Activated naive CD4-positive, alpha-beta T cell treated with anti-CD3 and anti-CD28 coated beads for 36 hours (primary cell): Measurements from ENCODE around the gene L3HYPDH. TPM values are rescaled to one million over a fixed set of nuclear protein-coding genes. Genes with fewer than 3 reads are reported as not detected.
"Not testable (repeated sequence)": the region's sequence is repeated elsewhere in the genome, so short reads cannot be mapped to it uniquely, and the experiment has no call there.

Experiments used
- CTCF ChIA-PET: fragments of 350-600 bp; sonication (Branson Sonifier 250); formaldehyde crosslinking; loops from one replicate; lab custom pipeline; 2021; ENCODE audit warnings: antibody characterized with exemption; lab: Charles Lee
- DNase-seq: peaks from one replicate; pipeline ENCODE4 v3.0.0-alpha.2; 2020
- H3K27ac Mint-ChIP-seq: one replicate; pipeline ENCODE4 v1.8.0; 2021; ENCODE audit warnings: mild to moderate bottlenecking, mixed read lengths
- H3K27me3 Mint-ChIP-seq: one replicate; pipeline ENCODE4 v1.8.0; 2021; ENCODE audit warnings: low read depth, mixed read lengths
- H3K36me3 Mint-ChIP-seq: one replicate; pipeline ENCODE4 v1.8.0; 2021; ENCODE audit warnings: low read depth, mixed read lengths
- H3K4me1 Mint-ChIP-seq: one replicate; pipeline ENCODE4 v1.8.0; 2021; ENCODE audit warnings: low read depth, mixed read lengths
- H3K4me3 Mint-ChIP-seq: one replicate; pipeline ENCODE4 v1.8.0; 2021; ENCODE audit warnings: mild to moderate bottlenecking, moderate library complexity, mixed read lengths
- H3K9me3 Mint-ChIP-seq: one replicate; pipeline ENCODE4 v1.8.0; 2021; ENCODE audit warnings: mixed read lengths
- intact Hi-C: fragments of 100-400 bp; cut with micrococcal nuclease; formaldehyde crosslinking; loops from one replicate; pipeline ENCODE4 v1.15.1; 2023
- total RNA-seq, 2 experiments: library from RNA; stranded (reverse); gene quantifications; one replicate each; pipeline ENCODE4 v1.2.3, GENCODE V29; 2021

L3HYPDH gene
- total RNA-seq, 2 experiments from 2014 or later, result 7.0 to 7.6 TPM

- no peaks in the 10 kb centered on the region for H3K27me3 Mint-ChIP-seq
- no peaks in the 10 kb centered on the region for H3K9me3 Mint-ChIP-seq
- DNase-seq, result no peak
- H3K4me3 Mint-ChIP-seq, result no peak overlapping the region
- CTCF ChIA-PET, result interaction anchor here (1.2 kb wide), 1 partner anchor 10 kb away, joined by 4 read pairs; no protein-coding TSS in a partner anchor
- H3K36me3 Mint-ChIP-seq, result peaks cover 4% of the 10 kb centered on the region
- H3K27ac Mint-ChIP-seq, result no peak overlapping the region
- no peaks in the 10 kb centered on the region for H3K4me1 Mint-ChIP-seq
- intact Hi-C loops, result no loop called here
Measured at GRCh38 chr14:59450716-59451115, 33.5 kb downstream of the L3HYPDH start.

- not testable (repeated sequence) for H3K4me1 Mint-ChIP-seq, H3K27me3 Mint-ChIP-seq, H3K36me3 Mint-ChIP-seq, H3K9me3 Mint-ChIP-seq, H3K27ac Mint-ChIP-seq, DNase-seq, H3K4me3 Mint-ChIP-seq
- intact Hi-C loops, result loop anchor here (10.0 kb wide), 1 partner anchor 944 kb away; no protein-coding TSS in a partner anchor
- CTCF ChIA-PET, result interaction anchor here (0.6 to 0.7 kb wide), 2 partner anchors 92 to 1438 kb away, joined by 3 read pairs; no protein-coding TSS in a partner anchor
Measured at GRCh38 chr14:59448673-59449072, 35.5 kb downstream of the L3HYPDH start.

DNA sequence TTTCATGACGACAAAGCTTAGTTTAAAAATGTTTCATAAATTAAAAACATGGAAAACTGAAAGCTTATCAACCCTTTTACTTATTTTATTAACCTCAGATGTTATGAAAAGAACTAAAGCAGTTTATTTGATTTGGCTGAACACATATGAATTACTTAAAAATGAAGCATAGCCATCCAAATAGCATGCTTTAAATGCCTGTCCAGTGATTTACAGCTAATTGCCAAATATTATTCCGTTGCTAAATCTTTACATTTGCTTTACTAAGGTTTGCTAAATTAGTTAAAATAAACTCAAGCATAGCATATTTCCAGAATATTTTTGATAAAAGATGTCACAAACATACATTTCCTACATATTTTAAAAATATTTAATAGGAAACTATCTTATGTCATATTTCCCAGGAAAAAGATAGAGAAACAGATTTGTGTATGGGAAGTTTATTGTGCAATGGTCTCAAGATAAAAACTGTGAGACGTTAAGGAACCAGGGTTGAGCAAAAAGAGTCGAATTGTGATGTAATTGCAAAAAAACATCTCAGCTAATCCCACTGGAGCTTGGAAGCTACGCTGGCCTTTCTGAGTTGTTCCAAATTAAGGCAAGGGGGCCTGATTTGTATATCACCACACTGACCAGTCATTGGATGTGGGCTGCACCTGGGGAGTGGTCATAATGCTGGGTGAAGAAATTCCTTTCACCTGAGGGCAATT, 44.8 kb downstream of the L3HYPDH start:
- H3K4me3 Mint-ChIP-seq, result no peak overlapping the region
- CTCF ChIA-PET, result interaction anchor here (1.8 kb wide), 1 partner anchor 315 kb away, joined by 4 read pairs; no protein-coding TSS in a partner anchor
- no peaks in the 10 kb centered on the region for H3K4me1 Mint-ChIP-seq
- DNase-seq, result no peak
- no peaks in the 10 kb centered on the region for H3K9me3 Mint-ChIP-seq
- H3K36me3 Mint-ChIP-seq, result no peaks in the 10 kb centered on the region
- intact Hi-C loops, result no loop called here
- H3K27me3 Mint-ChIP-seq, result peaks cover 3% of the 10 kb centered on the region
- no peak overlapping the region for H3K27ac Mint-ChIP-seq

DNA sequence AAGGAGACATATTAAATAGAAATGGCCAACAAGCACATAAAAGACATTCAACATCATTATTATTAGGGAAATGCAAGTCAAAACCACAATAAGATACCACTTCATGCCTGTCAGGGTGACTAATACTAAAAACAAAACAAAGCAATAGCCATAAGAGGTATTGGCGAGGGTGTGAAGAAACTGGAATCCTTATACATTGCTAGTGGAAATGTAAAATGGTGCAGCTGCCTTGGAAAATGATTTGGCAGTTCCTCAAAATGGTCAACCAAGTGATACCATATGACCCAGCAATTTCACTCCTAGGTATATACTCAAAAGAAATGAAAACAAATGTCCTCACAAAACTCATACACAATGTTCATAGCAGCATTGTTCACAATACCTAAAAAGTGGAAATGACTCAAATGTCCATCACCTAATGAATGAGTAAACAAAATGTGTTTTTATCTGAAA, 46.0 kb downstream of the L3HYPDH start:
- Mint-ChIP-seq H3K27ac (no peak overlapping the region), H3K4me1 (no peaks in the 10 kb centered on the region), H3K4me3 (no peak overlapping the region), H3K36me3 (no peaks in the 10 kb centered on the region), H3K27me3 (peaks cover 3% of the 10 kb centered on the region), H3K9me3 (no peaks in the 10 kb centered on the region)
- intact Hi-C loops, result no loop called here
- no peak for DNase-seq
- CTCF ChIA-PET, result no interaction called here

DNA sequence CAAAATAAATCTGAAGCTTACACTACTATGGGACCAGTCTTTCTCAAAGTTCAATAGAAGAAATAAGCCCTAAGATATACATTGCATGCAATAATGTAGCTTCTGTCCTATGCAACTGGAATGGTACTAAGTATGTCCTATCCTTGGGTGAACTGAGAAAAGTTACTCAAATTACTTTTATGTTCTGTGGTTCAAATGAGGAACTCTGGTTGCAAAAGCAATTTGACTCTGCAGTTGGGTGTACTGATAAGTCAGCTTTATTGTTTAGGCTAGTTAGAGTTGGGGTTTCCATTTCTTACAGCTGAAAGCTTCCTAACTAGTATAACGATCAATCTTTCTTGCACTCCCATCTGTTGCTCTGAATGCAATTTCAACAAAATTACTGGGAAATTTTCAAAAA, 48.2 kb downstream of the L3HYPDH start:
- H3K36me3 Mint-ChIP-seq, result no peaks in the 10 kb centered on the region
- H3K27ac Mint-ChIP-seq, result no peak overlapping the region
- CTCF ChIA-PET, result no interaction called here
- no peaks in the 10 kb centered on the region for H3K27me3 Mint-ChIP-seq
- H3K4me1 Mint-ChIP-seq, result no peaks in the 10 kb centered on the region
- intact Hi-C loops, result no loop called here
- no peak overlapping the region for H3K4me3 Mint-ChIP-seq
- DNase-seq, result no peak
- no peaks in the 10 kb centered on the region for H3K9me3 Mint-ChIP-seq

GRCh38 chr14:59435101-59435500, 49.1 kb downstream of the L3HYPDH start:
- intact Hi-C loops, result no loop called here
- Mint-ChIP-seq H3K4me1 (no peaks in the 10 kb centered on the region), H3K36me3 (no peaks in the 10 kb centered on the region), H3K27ac (no peak overlapping the region), H3K9me3 (no peaks in the 10 kb centered on the region), H3K27me3 (no peaks in the 10 kb centered on the region), H3K4me3 (no peak overlapping the region)
- CTCF ChIA-PET, result no interaction called here
- no peak for DNase-seq

- H3K4me3 Mint-ChIP-seq, result no peak overlapping the region
- no peaks in the 10 kb centered on the region for H3K36me3 Mint-ChIP-seq
- CTCF ChIA-PET, result interaction anchor here (1.5 kb wide), 1 partner anchor 14 kb away, joined by 5 read pairs; no protein-coding TSS in a partner anchor
- H3K4me1 Mint-ChIP-seq, result no peaks in the 10 kb centered on the region
- no peaks in the 10 kb centered on the region for H3K9me3 Mint-ChIP-seq
- no peak overlapping the region for H3K27ac Mint-ChIP-seq
- H3K27me3 Mint-ChIP-seq, result peaks cover 2% of the 10 kb centered on the region
- DNase-seq, result no peak
- intact Hi-C loops, result no loop called here
Measured at GRCh38 chr14:59429790-59430189, 54.4 kb downstream of the L3HYPDH start.

DNA sequence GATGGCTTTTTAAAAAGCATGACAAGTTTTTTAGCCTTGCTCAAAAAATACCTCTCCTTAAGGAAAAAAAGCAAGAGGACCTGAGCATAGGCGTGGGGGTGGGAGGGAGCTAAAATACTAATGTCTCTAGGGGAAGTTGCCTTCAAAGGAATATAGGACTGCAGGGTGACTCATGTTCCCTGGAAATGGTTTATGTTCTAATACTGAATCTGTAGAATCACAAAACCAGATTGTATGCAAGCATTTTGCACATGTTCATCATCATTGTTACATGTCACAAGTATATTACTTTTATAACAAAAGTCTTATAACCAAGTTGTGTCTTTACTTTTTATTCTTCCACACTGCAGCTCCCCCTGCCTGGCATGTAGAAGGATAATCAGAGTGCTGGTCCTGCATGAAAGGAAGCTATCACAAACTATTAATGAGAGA, 55.6 kb downstream of the L3HYPDH start:
- Mint-ChIP-seq H3K9me3 (no peaks in the 10 kb centered on the region), H3K36me3 (no peaks in the 10 kb centered on the region), H3K27ac (no peak overlapping the region), H3K4me1 (no peaks in the 10 kb centered on the region), H3K4me3 (no peak overlapping the region), H3K27me3 (peaks cover 5% of the 10 kb centered on the region)
- intact Hi-C loops, result no loop called here
- no peak for DNase-seq
- CTCF ChIA-PET, result interaction anchor here (0.5 to 1.5 kb wide), 3 partner anchors 9 to 141 kb away, joined by 3 to 5 read pairs (median 4); no protein-coding TSS in a partner anchor

DNA sequence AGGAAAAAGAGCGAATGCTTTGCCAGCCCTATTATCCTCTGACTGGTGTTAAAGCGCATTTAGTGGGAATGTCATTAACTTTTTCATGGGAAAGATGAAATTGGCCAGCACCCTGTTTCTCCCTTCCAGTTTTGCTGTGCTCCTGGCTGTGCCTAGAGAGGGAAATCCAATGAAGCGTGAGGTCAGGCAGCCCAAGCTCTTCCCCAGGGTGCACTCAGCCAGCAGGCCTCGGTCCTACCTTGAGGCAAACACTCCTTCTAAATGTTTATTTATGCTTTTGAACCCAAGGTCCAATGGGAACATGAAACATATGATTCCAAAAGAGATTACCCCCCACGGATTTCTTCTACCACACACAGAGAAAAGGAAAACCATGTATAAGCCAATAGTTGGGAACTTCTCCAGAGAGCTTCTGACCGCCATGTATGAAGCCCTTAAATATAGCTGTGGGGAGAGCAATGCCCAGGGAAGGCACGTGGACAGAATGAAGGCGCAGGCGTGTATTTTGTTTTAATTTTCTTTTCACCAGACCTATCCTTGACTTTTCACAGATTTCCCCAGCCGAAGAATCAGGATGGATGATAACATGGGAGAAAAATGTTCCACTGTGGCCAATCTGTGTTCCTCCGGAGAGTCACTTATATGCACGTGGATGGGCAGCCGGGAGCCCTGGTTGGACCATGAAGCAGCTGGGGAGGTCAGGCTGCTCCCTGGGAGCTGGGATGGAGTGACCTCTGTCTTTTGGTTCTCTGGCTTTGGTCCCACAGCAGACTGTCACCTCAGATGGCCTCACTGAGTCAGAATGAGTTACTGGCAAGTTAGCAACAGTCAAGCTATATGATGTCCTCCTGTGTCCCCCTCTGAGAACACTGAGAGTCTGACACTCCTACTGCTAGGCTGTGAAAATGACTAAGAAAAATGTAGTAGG, 56.3 kb downstream of the L3HYPDH start:
- CTCF ChIA-PET, result no interaction called here
- Mint-ChIP-seq H3K4me1 (no peaks in the 10 kb centered on the region), H3K36me3 (no peaks in the 10 kb centered on the region), H3K27me3 (peaks cover 5% of the 10 kb centered on the region), H3K9me3 (no peaks in the 10 kb centered on the region), H3K27ac (no peak overlapping the region), H3K4me3 (no peak overlapping the region)
- intact Hi-C loops, result no loop called here
- no peak for DNase-seq

GRCh38 chr14:59425322-59425935, 58.8 kb downstream of the L3HYPDH start:
- Mint-ChIP-seq H3K4me3 (no peak overlapping the region), H3K27ac (no peak overlapping the region), H3K36me3 (no peaks in the 10 kb centered on the region), H3K9me3 (no peaks in the 10 kb centered on the region), H3K4me1 (no peaks in the 10 kb centered on the region), H3K27me3 (peaks cover 5% of the 10 kb centered on the region)
- intact Hi-C loops, result no loop called here
- no peak for DNase-seq
- CTCF ChIA-PET, result no interaction called here

DNA sequence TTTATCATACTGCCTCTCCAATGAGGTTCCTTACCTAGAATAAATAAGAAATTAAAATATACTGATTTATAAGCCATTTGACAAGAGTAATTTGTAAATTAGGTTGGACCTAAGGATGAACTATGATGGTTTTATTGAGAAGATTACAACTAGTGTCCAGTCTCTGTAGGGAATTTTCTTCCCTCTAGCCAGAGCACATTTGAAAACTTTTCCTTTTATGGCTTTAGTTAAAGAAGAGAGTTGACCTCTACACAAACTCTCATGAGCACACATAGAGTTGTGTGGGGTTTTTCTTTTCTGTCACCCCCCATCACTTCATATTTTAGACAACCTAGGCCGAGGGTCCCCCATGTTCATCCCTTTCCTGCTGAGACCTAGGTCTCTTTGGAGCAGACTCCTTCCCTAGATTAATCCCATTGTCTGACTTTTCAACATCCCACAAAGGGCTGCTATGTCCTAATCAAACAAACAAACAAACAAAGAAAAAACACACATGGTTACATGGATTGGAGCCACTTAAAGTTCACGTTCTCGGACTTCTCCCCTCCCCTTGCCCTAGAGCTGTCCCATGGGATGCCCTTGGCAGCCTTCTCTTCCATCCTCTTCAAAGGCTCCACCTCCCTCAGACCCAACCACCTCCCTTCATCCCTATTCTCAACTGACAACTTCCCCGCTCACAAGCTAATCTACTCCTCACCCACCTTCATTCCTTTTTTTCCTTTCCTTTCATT, 59.7 kb downstream of the L3HYPDH start:
- no peak overlapping the region for H3K4me3 Mint-ChIP-seq
- CTCF ChIA-PET, result no interaction called here

More for the DNA sequence above, 59.7 kb downstream of the L3HYPDH start:
- Mint-ChIP-seq H3K27me3 (peaks cover 5% of the 10 kb centered on the region), H3K4me1 (no peaks in the 10 kb centered on the region), H3K27ac (no peak overlapping the region), H3K9me3 (no peaks in the 10 kb centered on the region), H3K36me3 (no peaks in the 10 kb centered on the region)
- intact Hi-C loops, result no loop called here
- DNase-seq, result no peak
